DND-41 (cell line): ENCODE measurements around the gene FAM161A.
"Not testable (repeated sequence)": the region's sequence is repeated elsewhere in the genome, so short reads cannot be mapped to it uniquely, and the experiment has no call there.

Source experiments
- ATAC-seq: fragments of 200-7000 bp; cut with Tn5 transposase; 3 replicates; pipeline ENCODE4 v1.9.1; 2021; ENCODE audit warnings: low read depth; ENCODE audit not compliant: insufficient read depth
- DNase-seq: peaks from one replicate; pipeline ENCODE4 v3.0.0-alpha.2; 2020
- H2AFZ ChIP-seq: 2 replicates; pipeline ENCODE4 v1.6.0; 2012; ENCODE audit warnings: low read depth, low read length
- H3K27ac ChIP-seq: 2 replicates; pipeline ENCODE4 v1.5.1; 2012; ENCODE audit warnings: low read length, inconsistent platforms
- H3K27me3 ChIP-seq: fragments of 200-600 bp; sonication (generic); 2 replicates; pipeline ENCODE4 v1.6.0; 2012; ENCODE audit warnings: low read length, mild to moderate bottlenecking, inconsistent platforms; ENCODE audit not compliant: insufficient read depth, poor library complexity
- H3K36me3 ChIP-seq: 2 replicates; pipeline ENCODE4 v1.5.1; 2012; ENCODE audit warnings: low read length, inconsistent platforms; ENCODE audit not compliant: insufficient read depth
- H3K4me1 ChIP-seq: 2 replicates; pipeline ENCODE4 v1.5.1; 2012; ENCODE audit warnings: mild to moderate bottlenecking, low read length; ENCODE audit not compliant: insufficient read depth
- H3K4me2 ChIP-seq: 2 replicates; pipeline ENCODE4 v1.6.0; 2012; ENCODE audit warnings: mild to moderate bottlenecking, moderate library complexity, low read length, inconsistent platforms; ENCODE audit not compliant: insufficient read depth
- H3K4me3 ChIP-seq, 2 experiments: fragments of 200-600 bp in 1 of 2; shearing (Covaris generic) in 1 of 2; 2 replicates each; pipeline ENCODE4 v1.5.1; 2012 to 2016; ENCODE audit warnings: inconsistent platforms in 2 of 2, low read length in 2 of 2, mild to moderate bottlenecking in 2 of 2, low read depth in 1 of 2, moderate library complexity in 1 of 2
- H3K79me2 ChIP-seq: 2 replicates; pipeline ENCODE4 v1.6.0; 2012; ENCODE audit warnings: low read length, inconsistent platforms; ENCODE audit not compliant: insufficient read depth
- H3K9ac ChIP-seq: 2 replicates; pipeline ENCODE4 v1.6.0; 2012; ENCODE audit warnings: low read depth, mild to moderate bottlenecking, inconsistent platforms, low read length, moderate library complexity
- H3K9me3 ChIP-seq: 2 replicates; pipeline ENCODE4 v1.5.1; 2012; ENCODE audit warnings: low read length, moderate library complexity, mild to moderate bottlenecking, inconsistent platforms; ENCODE audit not compliant: insufficient read depth, severe bottlenecking
- H4K20me1 ChIP-seq: 2 replicates; pipeline ENCODE4 v1.6.0; 2012; ENCODE audit warnings: low read length; ENCODE audit not compliant: insufficient read depth
- CTCF ChIP-seq: IDR thresholded peaks from 2 replicates; pipeline ENCODE4 v1.5.1; 2012; ENCODE audit warnings: borderline replicate concordance, low read length, moderate library complexity, mild to moderate bottlenecking; ENCODE audit not compliant: poor library complexity, severe bottlenecking; ENCODE audit errors: extremely low read depth
- EZH2 ChIP-seq: IDR thresholded peaks from 3 replicates; pipeline ENCODE4 v1.6.1; 2012; ENCODE audit warnings: borderline replicate concordance, low read depth, mild to moderate bottlenecking, moderate library complexity, low read length, inconsistent platforms; ENCODE audit not compliant: severe bottlenecking

FAM161A gene

GRCh38 chr2:61816480-61817355, 37.1 kb downstream of the FAM161A start:
- no peaks in the 10 kb centered on the region for H3K9me3 ChIP-seq
- H3K27me3 ChIP-seq = no peaks in the 10 kb centered on the region
- H3K4me2 ChIP-seq = no peak overlapping the region
- ATAC-seq (no peak), DNase-seq (no peak)
- no peak overlapping the region for H3K9ac ChIP-seq
- H3K36me3 ChIP-seq = no peaks in the 10 kb centered on the region
- no peaks in the 10 kb centered on the region for H3K4me1 ChIP-seq
- no peak overlapping the region for H3K4me3 ChIP-seq
- TF ChIP-seq CTCF (no peak), EZH2 (no peak)
- H3K79me2 ChIP-seq = no peaks in the 10 kb centered on the region
- H4K20me1 ChIP-seq = no peaks in the 10 kb centered on the region
- H2AFZ ChIP-seq = no peak overlapping the region
- no peak overlapping the region for H3K27ac ChIP-seq

DNA sequence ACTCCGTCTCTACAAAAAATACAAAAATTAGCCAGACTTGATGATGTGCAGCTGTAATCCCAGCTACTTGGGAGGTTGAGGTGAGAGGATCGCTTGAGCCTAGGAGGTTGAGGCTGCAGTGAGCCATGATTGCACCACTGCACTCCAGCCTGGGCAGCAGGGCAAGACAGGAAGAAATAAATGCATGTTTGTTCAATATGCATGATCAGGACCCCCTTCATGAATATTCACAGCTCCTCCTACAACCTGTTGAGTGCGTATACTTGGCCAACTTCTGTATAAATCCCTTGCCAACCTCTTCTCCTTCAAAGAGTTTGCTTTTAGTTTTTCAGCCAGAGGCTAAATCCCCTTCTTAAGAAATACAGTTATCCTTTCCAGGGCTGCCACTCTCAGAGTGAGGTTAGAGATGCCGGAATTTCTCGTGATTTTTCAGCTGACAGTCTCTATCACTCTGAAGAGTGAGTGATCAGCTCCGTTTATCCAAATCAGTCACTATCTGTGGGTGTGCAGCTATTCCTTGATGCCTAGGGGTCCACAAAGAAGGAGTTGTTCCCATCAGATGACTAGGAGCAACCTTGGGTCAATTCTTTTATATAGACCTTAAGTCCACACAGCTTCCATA, 39.2 kb downstream of the FAM161A start:
- Histone ChIP-seq H3K9me3 (no peaks in the 10 kb centered on the region), H3K27me3 (no peaks in the 10 kb centered on the region), H3K9ac (no peak overlapping the region), H3K4me2 (no peak overlapping the region), H3K36me3 (no peaks in the 10 kb centered on the region), H2AFZ (no peak overlapping the region), H4K20me1 (no peaks in the 10 kb centered on the region), H3K4me1 (no peaks in the 10 kb centered on the region), H3K4me3 (no peak overlapping the region), H3K27ac (no peak overlapping the region), H3K79me2 (no peaks in the 10 kb centered on the region)
- DNase-seq = no peak
- ATAC-seq = no peak
- TF ChIP-seq EZH2 = no peak
- no peak for TF ChIP-seq CTCF

- not testable (repeated sequence) for H4K20me1 ChIP-seq, H3K9ac ChIP-seq, H3K4me3 ChIP-seq, H3K9me3 ChIP-seq, H2AFZ ChIP-seq, H3K79me2 ChIP-seq, DNase-seq, H3K4me1 ChIP-seq, H3K4me2 ChIP-seq, H3K27ac ChIP-seq, ATAC-seq, H3K27me3 ChIP-seq, H3K36me3 ChIP-seq
These were observed 40.5 kb downstream of the FAM161A start for GRCh38 chr2:61813314-61813713.

- H4K20me1 ChIP-seq = no peaks in the 10 kb centered on the region
- no peak overlapping the region for H3K4me2 ChIP-seq
- H3K36me3 ChIP-seq = no peaks in the 10 kb centered on the region
- no peaks in the 10 kb centered on the region for H3K27me3 ChIP-seq
- DNase-seq = no peak
- H3K9ac ChIP-seq = no peak overlapping the region
- H3K79me2 ChIP-seq = no peaks in the 10 kb centered on the region
- no peak for ATAC-seq
- H2AFZ ChIP-seq = no peak overlapping the region
- no peak overlapping the region for H3K27ac ChIP-seq
- no peaks in the 10 kb centered on the region for H3K4me1 ChIP-seq
- no peak overlapping the region for H3K4me3 ChIP-seq
- H3K9me3 ChIP-seq = no peaks in the 10 kb centered on the region
- TF ChIP-seq EZH2 = no peak
- TF ChIP-seq CTCF = no peak
These were observed 42.0 kb downstream of the FAM161A start for GRCh38 chr2:61811821-61812220.

DNA sequence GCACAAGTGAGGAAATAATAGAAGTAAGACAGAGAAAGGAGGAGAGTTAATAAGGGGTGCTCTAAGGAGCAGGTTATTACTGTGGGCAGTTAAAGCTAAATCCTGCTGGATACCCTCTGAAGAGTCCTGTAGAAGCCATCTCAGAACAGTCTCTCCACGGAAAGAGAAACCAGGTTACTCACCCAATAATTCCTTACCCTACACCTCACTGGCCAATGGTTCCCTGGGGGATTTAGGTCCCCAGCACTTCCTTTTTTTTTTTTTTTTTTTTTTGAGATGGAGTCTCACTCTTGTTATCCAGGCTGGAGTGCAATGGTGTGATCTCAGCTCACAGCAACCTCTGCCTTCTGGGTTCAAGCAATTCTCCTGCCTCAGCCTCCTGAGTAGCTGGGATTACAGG, 43.7 kb downstream of the FAM161A start:
- H3K9ac ChIP-seq, H3K9me3 ChIP-seq, H3K4me2 ChIP-seq, ATAC-seq, H4K20me1 ChIP-seq, H3K27me3 ChIP-seq, H3K4me1 ChIP-seq, H2AFZ ChIP-seq, DNase-seq, H3K36me3 ChIP-seq, H3K4me3 ChIP-seq, H3K27ac ChIP-seq, H3K79me2 ChIP-seq: not testable (repeated sequence)

DNA sequence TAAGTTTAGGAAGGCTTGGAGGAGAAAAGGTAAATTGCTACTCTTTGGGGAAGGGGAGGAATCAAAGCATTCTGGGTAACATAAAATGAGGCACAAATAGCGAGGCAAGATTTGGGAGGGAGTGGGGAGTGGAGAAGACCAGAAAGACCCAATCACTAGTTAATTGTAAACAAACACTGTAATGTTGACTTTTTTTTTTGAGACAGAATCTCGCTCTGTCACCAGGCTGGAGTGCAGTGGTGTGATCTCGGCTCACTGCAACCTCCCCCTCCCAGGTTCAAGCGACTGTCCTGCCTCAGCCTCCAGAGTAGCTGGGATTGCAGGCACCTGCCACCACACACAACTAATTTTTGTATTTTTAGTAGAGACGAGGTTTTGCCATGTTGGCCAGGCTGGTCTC, 45.2 kb downstream of the FAM161A start:
- not testable (repeated sequence) for H3K9me3 ChIP-seq, H3K9ac ChIP-seq, H3K79me2 ChIP-seq, H3K4me1 ChIP-seq, H3K4me3 ChIP-seq, ATAC-seq, H3K36me3 ChIP-seq, H4K20me1 ChIP-seq, H3K4me2 ChIP-seq, H3K27me3 ChIP-seq, H3K27ac ChIP-seq, H2AFZ ChIP-seq, DNase-seq
